HG03103 (cell line): ENCODE measurements around the gene PLD1.
"Not testable (repeated sequence)": the region's sequence is repeated elsewhere in the genome, so short reads cannot be mapped to it uniquely, and the experiment has no call there.

Experiments used
- ATAC-seq: cut with Tn5 transposase; IDR thresholded peaks from one replicate; pipeline ENCODE4 v1.9.1; 2021; ENCODE audit warnings: low read depth; ENCODE audit not compliant: unreplicated experiment

The PLD1 gene

GRCh38 chr3:171585039-171585438 lies 225.2 kb downstream of the PLD1 start:
- ATAC-seq, result no peak

GRCh38 chr3:171584100-171584499 lies 226.2 kb downstream of the PLD1 start:
- no peak for ATAC-seq

- ATAC-seq, result no peak
Observed at GRCh38 chr3:171574556-171575240, 235.6 kb downstream of the PLD1 start.

GRCh38 chr3:171569571-171570132 lies 240.6 kb downstream of the PLD1 start:
- ATAC-seq, result no peak

- no peak for ATAC-seq
Observed at GRCh38 chr3:171568766-171569165, 241.5 kb downstream of the PLD1 start.

- no peak for ATAC-seq
Observed at GRCh38 chr3:171566803-171567422, 243.4 kb downstream of the PLD1 start.

- no peak for ATAC-seq
Observed at GRCh38 chr3:171565481-171566058, 244.7 kb downstream of the PLD1 start.

- ATAC-seq, result no peak
Observed at GRCh38 chr3:171564748-171565480, 245.4 kb downstream of the PLD1 start.

- ATAC-seq, result no peak
Observed at GRCh38 chr3:171563298-171563697, 247.0 kb downstream of the PLD1 start.

- not testable (repeated sequence) for ATAC-seq
Observed at GRCh38 chr3:171562459-171562858, 247.8 kb downstream of the PLD1 start.

- ATAC-seq, result no peak
Observed at GRCh38 chr3:171561596-171562323, 248.5 kb downstream of the PLD1 start.

GRCh38 chr3:171559586-171559985 lies 250.7 kb downstream of the PLD1 start:
- ATAC-seq, result no peak

GRCh38 chr3:171558188-171558696 lies 252.0 kb downstream of the PLD1 start:
- ATAC-seq, result no peak

- ATAC-seq, result no peak
Observed at GRCh38 chr3:171557173-171557572, 253.1 kb downstream of the PLD1 start.

- ATAC-seq, result no peak
Observed at GRCh38 chr3:171556574-171557145, 253.6 kb downstream of the PLD1 start.

- no peak for ATAC-seq
Observed at GRCh38 chr3:171556148-171556547, 254.1 kb downstream of the PLD1 start.

GRCh38 chr3:171553086-171553485 lies 257.2 kb downstream of the PLD1 start:
- ATAC-seq, result no peak

GRCh38 chr3:171552531-171552930 lies 257.8 kb downstream of the PLD1 start:
- ATAC-seq, result no peak

- ATAC-seq, result no peak
Observed at GRCh38 chr3:171551296-171551695, 259.0 kb downstream of the PLD1 start.
